ENCODE results near the gene SPATA32.

SPATA32 gene

DNA sequence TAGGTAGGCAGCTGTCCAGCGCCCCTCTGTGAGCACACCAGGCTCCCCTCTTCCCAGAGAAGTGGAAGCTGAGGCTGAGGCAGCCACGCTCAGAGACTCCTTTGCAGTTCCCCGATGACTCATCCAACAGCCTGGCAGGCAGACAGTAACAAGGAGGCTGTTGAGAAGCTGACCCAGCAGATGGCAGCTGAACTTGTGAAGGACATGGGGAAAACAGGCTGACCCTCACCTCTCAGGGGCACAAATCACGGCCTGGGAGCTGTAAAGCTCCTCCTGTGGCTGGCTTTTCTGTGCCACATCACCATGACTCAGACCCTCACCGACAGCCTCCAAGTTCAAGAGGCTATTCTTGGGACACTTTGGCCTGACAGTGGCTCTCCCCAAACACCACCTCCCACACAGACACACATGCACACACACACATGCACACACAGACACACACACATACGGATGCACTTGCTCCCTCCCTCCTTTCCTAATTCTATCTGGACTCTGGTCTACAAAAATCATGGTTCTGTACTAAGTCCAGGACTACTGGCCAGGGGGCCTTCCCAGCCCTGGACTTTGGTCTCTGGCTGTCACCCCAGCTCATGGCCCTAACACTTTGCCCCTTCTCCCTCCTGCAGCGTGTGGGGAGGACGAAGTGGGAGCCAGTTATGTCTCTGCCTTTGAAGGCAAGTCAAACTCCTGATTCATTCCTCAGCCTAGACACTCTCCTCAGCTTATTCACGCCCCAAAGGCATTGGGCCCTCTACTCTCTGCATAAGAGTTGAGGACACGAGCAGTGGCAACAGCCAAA is 31.7 kb upstream of the SPATA32 start:
- no peak for DNase-seq (ENCODE audit: low read depth)

DNA sequence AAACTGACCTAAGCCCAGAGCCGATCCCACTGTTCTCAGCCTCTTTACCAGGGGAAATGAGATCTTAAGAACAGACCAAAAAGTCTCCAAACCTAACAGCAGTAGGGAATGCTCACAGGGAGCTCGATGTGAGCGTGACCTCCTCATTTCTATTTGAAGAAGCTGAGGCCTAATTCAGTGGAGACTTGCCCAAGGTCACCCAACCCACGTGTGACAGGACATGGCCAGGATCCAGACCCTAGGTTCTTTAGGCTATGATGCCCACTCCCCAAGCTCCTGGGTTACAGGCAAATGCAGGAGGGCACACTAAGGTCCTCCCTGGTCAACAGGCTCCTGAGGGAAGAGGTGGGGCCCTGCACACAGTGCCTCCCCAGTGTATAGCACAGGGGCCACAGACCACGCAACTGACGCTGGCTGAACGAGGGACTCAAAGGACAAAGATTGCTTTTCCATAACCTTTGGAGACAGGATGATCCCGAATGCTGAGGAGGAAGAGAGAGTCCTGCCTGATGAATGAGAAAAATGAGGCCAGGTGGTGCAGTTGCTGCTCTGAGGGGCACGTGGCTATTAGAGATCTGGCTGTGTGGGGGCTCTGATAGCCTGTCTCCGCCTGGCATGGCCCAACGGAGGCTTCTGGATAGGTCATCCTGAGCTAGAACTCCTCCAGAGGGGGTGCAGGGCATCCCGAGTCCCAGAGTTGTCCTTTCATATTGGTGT is 31.0 kb upstream of the SPATA32 start:
- DNase-seq (ENCODE audit: low read depth), result no peak

DNA sequence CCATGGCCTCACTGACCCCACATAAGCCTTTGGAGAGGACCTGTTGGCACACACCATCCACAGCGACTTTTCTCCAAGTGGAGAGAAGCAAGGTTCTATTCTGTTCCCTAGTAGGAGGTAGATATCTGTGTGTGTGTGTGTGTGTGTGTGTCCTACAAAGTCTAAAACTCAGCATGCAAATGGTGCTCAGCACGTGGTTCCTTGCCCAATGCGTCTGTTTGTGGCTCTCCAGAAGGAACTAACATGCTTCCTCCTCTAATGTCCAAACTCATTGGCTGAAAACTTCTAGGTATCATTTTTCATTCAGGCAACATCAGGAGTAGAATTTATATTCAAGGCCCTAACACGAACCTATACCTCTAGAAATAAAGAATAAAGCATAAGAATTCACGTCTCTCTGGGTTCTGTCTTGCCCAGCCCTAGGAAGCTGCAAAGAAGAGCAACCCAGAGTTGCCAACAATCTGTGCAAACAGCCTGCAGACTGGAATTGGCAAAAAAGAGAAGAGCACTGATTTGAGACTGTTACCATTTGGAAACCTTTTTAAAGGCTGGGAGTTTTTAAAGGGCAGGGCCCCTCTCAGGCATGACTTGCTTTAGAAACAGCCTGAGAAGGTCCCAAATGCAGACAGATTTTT is 29.4 kb upstream of the SPATA32 start:
- no peak for DNase-seq (ENCODE audit: low read depth)

DNA sequence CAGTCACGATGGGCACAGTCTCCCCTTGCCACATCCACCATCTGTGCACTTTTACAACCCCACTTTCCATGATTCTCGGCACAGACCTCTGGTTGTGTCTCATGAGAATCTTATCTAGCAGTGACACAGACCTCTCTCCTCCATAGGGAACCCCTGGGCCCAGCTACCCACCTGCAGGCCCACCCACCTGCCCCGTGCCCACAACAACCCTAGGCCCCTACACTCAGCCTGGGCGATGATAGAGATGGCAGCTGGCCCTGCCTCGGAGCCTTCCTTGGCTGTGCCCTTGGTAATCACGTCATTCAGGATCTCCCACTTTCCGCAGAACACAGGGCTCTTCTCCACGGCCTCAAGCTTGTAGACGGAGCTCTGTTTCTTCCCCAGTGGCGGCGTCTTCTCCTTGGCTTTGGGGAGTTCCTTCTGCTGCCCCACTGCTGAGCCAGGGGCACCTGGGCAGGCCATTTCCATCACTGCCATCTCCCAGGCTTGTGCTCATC is 28.4 kb upstream of the SPATA32 start:
- DNase-seq (ENCODE audit: low read depth), result no peak

DNA sequence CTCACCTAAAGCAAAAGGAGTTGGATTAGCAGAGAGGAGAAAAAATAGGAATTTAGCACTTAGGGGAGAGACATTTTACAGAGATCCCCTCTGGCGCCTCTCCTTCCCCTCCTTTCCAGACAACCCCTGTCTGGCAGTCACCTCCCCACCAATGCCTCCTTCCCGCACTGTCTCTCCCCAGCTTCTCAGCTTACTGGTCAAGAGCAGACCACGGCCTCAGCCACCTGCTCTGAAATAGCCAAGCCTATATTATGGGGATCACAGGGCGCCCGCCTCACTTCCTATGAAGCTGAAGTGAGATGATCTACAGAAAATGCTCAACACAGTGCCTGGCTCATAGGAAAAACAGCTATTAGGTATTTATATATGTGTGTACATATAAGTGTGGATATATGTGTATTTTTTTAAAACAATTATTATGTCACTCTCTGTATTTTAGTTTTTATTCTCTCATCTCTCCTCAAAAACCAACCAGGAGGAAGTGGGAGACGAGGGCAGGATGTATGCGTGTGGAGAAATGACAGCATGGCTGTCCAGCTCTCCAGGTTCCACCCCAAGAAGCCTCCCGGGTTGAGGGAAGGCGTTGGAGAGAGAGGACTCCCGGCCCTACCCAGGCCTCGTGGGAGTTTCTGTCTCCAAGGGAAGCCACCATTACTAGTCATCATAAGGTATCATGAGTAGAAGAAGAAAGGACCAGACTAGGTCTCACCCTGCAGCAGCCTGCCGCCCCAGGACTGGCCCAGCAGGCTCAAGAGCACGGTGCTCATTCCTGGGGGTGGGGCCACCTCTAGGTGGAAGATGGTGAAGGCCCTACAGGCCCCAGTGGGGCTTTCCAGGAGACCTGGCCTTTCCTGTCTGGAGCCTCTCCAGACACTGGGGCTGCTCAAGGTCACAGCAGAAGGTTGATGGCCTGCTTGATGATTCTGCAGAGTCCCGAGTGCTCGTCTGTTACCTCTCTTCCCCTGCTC is 27.7 kb upstream of the SPATA32 start:
- no peak for DNase-seq (ENCODE audit: low read depth)

DNA sequence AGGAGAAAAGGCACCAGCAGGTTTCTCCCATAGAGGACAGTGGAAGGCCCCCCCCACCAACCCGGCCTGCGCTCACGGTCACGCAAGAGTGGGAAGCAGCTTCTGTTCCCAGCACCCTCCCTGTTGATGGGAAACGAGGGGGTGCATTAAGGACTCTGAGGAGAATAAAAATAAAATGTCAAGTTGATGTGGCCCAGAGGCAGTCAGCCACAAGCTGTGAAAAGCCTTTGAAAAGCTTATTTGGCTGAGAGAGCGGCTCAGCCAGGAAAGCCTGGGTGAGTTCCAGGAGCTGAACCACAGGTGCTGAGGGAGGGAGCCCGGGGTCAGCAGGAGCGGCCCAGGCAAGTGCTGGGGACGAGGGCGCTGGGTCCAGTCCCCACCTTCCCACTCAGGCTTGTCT is 26.9 kb upstream of the SPATA32 start:
- no peak for DNase-seq (ENCODE audit: low read depth)

DNA sequence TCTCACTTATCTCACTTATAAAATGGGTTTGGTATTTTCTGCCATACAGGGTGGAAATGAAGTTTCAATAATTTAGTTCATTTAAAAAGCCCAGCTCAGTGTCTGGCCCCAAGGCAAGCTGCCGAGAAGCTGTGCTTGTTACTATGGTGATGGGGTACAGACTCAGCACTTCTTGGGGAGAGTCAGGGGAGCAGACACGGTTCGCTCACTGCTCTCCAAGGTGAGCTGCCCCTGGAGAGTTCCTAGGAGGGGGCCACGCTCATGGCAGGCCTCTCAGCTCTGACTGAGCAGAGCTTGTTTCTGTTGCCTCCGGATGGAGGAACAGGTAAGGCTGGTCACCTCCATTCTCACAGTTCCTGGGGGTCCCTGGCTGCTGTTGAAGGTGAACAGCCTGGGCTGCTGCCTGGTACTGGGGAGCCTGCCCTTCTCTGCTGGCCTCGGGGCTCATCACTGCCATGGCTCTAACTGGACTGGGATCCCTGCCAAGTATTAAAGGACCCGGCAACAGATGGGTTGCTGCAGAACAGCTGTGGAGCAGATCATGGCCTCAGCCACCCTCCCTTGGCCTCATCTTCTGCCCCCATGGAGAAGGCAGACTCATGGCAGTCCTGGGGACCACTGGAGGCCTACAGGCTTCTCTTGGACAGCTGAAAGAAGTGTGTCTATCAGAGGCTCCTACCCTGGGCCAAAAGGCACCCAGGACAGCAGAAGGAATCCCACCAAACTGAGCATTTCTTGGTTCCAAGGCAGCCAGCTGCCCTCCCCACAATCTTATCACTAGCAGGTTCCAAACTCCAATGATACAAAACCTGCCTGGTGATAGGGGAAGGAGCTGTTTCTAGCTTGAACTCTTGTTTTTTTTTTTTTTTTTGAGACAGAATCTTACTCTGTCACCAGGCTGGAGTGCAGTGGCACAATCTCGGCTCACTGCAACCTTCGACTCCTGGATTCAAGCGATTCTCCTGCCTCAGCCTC is 25.9 kb upstream of the SPATA32 start:
- no peak for DNase-seq (ENCODE audit: low read depth)

DNA sequence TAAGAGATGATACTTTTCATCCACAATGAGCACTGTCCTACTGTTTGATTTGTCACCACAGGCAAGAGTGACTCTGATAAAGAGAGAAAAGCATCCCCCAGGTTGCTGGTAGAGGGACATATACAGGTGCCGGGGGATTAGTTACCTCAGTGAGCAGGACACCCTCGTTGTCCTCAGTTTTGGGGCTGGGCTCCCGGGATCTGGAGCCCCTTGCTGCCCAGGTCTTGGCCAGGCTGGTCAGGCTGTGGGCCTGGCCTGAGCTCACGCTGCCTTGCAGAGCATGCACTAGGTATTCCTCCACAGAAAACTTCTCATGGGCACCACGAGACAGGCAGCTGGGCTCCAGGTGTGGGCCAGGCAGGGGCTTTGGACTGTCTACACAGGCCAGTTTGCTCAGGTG is 24.4 kb upstream of the SPATA32 start:
- no peak for DNase-seq (ENCODE audit: low read depth)

DNA sequence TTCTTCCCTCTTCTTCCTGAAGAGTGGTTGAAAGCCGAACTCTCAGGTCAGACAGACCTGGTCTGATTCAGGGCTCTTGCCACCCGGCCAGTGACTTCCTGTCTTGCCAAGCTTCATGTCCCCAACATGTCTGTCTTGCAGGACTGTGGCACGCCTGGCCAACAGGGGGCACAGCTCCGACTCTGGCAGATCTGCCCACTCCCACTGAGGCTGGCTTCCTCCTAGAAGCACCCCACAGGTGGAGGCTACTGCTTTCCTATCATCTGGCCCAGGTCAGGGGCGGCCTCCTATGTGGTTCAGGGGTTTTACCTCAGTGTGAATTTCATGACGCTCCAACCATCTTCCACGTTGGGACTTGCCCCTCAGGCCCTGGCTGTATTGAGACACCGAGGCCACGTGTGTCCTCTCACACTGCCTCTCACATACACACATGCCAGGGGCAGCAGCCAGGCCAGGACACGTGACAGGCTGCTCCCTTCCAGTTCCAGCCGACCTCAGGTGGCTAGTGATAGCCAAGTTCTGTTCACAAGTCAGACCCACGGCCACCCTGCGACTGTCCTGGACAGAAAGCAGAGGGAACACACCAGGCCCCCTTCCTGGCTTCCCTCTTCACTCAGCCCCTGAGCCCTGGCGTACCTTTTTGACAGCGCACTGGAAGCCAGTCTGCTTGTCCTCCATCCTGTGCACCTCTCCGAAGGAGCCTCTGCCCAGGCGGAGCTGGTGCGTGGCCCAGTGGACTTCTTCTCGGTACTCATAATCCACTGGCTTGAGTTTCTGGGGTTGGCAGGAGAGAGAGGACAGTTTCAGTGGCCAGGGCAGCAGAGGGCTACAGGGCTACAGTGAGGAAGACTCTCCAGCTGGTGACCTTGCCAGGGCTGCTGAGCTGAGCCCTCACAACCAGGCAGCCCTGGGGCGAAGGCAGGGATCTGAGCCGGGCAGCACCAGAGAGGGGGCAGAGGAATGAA is 22.6 kb upstream of the SPATA32 start:
- DNase-seq (ENCODE audit: low read depth), result peak; percentile 32

DNA sequence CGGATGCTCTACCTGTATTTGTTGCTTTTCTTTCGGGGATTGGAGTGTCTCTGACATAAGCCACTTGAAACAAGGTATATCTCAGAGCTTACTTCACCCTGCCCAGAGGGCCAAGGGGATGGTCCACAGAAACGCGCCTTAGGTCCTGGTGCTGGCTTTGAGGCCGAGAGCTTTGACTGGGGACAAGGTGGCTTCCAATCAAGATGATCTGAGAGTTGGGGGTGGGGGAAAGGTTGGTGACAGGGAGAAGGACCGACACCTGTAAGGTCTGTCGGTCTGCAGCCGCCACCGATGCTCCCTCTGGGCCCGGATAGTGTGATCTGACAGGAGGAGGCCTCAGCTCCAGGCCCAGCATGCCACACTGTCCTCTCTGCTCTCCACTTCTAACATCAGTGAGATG is 21.8 kb upstream of the SPATA32 start:
- no peak for DNase-seq (ENCODE audit: low read depth)

DNA sequence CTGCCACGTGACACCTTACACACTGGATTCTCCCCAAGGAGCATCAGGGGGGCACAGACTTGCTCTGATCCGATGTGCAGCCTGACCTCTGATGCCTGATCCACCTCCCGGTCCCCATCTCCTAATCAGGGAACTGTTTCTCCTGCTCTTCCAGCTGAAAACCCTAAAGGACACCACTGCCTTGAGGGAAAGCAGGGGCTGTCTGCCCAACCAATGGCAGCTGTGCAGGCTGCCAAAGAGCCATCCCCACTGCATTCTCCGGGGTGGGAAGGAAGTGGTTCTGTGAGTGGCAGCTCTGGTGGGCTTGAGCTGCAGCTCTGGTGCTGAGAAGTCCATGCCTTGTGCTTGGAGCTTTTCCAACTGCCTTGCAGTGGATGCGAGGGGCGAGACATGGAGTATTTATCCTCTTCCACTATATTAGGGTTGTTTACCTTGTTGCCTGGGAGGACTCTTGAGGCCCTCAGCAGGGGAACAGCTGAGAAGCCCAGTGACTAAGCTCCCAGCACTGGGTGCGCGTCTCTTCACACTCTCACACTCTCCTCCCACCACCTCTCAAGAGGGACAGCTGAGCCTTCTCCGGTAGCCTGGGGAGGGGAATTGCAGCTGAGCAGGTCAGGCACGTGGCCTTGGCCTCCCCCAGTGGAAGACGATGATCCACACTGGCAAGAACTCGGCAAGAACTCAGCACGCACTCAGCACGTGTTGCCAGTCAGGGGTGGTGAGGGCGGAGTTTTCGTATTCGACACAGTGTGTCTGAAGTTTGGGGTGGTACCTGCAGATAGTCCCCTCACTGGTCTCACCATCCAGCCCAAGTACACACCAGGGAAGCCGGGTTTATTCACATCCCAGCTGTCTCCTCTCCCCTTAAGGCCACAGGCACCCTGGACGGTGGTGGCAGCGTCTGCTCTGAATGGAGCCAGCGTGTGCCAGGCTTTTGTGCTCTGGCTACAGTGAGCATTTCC is 21.1 kb upstream of the SPATA32 start:
- DNase-seq (ENCODE audit: low read depth), result no peak

DNA sequence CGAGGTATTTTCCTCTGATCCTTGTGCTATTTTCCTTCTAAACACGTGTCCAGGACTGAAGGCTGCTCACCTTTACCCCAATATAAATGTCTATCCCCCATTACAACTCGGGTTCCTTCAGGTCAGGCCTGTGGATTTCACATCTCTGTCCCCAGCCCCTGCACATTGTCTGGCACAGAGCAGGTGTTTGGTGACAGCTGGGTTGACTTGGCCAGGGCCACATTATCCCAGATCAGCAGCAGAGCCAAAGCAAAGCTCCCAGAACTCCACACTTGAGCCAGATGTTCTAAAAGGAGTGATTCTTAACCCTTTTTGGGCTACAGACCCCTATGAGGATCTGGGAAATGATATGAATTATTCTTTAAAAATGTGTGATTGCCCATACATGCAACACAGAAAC is 18.0 kb upstream of the SPATA32 start:
- DNase-seq (ENCODE audit: low read depth), result no peak

DNA sequence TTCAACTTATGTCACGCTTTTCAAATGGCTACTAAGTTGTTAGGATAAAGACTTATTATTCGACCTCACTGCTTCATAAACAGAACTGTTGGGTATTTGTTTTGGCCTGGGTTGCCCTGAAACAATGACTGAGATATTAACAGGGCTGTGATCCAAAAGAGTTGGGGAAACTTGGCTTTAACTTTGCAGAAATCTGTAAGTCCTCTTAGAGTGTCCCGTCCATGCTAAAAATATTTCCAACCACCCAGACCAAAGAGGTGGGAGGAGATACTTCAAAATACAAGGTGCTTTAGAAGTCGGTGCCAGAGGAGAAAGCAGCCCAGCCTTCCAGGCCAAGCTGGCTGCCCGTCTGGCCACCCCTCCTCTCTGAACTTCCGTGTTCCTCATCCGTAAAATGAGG is 16.1 kb upstream of the SPATA32 start:
- DNase-seq (ENCODE audit: low read depth), result no peak

DNA sequence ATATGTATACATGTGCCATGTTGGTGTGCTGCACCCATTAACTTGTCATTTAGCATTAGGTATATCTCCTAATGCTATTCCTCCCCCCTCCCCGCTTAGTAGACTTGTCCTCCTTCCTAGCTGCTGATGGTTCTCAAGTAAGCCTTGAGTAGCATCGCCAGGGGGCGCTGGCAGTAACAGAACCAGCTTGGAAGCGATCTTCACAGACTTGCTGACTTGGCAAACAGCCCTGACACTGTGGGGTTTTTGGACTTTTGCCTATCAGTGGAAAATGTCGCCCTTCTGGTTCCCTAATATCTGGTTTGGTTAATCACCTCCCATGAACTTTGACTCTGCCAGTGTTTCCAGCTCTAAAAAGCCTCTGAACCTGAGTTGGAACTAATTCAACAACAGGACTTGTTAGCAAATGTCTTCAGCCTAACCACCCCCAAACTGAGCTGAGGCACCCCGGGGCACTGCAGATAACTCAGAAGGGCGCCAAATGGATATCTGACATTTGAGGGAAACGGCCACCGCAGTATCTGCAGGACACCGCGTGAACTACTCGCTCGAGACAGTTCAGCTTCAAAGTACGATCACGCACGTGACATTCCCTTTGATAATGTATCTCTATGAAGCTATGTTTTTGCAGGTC is 15.4 kb upstream of the SPATA32 start:
- DNase-seq (ENCODE audit: low read depth), result peak; percentile 90

DNA sequence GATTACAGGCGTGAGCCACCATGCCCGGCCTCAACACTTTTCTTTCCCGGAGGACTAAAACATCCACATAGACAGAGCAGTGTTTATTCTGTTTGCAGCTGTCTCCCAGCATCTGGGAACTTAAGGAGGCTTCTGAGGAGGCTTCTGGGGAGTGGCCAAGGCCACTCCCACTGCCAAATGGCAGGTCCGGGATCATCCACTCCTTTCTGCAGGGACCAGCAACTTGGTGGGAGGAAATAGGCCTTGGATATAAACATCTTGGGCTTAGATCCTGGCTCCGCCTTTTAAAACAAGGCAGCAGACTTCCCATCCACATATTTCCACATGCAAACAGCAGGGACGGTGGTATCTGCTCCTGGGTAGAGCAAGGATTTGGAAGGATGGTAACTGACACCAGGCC is 14.1 kb upstream of the SPATA32 start:
- DNase-seq (ENCODE audit: low read depth), result no peak

DNA sequence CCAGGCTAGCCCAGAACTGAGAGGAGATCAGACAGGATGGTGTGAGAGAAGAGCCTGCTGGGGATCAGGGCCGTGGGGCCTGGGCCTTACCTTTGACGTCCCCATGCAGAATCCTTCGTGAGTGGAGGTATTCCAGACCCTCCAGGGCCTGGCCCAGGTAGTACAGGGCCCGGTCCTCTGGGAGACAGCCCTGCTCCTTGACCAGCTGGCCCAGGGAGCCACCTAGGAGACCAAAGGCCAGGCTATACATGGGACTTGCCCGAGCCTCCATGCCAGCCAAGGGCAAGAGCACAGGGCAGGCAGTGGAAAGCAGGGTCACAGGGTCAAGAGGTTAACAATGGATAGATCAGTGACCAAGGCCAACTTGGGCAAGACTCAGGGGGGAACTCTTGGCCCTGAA is 12.1 kb upstream of the SPATA32 start:
- DNase-seq (ENCODE audit: low read depth), result no peak

DNA sequence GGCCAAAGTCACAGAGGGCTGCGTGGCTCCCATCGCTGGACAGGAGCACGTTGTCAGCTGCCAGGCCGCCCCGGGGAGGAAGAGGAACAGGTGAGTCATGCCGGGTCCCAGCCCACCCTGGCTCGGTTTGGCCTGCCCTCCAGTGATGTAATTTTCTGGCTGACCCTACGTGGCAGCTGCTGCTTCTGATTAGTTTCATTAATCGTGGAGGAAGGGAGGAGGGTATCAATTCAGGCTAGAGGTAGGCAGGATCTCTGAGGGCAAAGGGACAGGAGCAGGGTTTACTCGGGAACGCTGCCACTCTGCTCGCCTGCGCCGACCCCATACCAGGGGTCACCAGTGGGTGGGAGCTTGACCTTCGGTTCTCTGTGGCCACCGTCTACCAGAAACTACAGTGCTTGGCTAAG is 11.7 kb upstream of the SPATA32 start:
- DNase-seq (ENCODE audit: low read depth), result no peak

DNA sequence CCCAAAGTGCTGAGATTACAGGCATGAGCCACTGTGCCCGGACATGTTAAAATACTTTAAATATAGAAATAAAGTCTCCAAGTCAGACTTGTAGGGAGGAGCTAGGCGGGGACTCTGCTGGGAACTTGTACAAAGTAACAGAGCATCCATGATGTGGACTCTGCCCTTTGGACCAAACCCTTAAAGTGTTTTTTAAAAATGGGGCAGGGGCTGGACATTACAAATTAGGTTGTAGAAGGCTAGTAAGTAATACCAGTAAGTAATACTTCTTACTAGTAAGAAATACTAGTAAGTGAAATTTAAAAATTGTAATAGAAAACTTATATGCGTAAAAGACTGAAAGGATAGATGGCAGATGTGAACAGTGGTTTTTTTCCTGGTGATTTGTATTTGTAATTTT is 9.7 kb upstream of the SPATA32 start:
- DNase-seq (ENCODE audit: low read depth), result no peak
